HepG2 (cell line): ENCODE data around the gene ZBTB22. TPM values are rescaled to one million over a fixed set of nuclear protein-coding genes. Genes with fewer than 3 reads are reported as not detected.
"Not testable (repeated sequence)": the region's sequence is repeated elsewhere in the genome, so short reads cannot be mapped to it uniquely, and the experiment has no call there.

ENCODE experiments used
- ATAC-seq: fragments of 200-7000 bp; cut with Tn5 transposase; 3 replicates; pipeline ENCODE4 v1.9.1; 2020; ENCODE audit warnings: mild to moderate bottlenecking, moderate library complexity
- BruUV-seq: library from RNA; stranded (reverse); fragments of 400-500 nt; replicated peaks from 2 replicates; lab custom pipeline; 2021; lab: Mats Ljungman, UMichigan
- CTCF ChIA-PET: fragments of 300-600 bp; formaldehyde crosslinking; extraction: SDS; loops from one replicate; lab custom pipeline; 2021; ENCODE audit warnings: low total read pairs, inconsistent platforms, low intra/inter-chr PET ratio; lab: Yijun Ruan, JAX
- POLR2A ChIA-PET: fragments of 350-600 bp; sonication (Branson Sonifier 250); formaldehyde crosslinking; loops from one replicate; lab custom pipeline; 2020; ENCODE audit warnings: antibody characterized with exemption, inconsistent platforms; lab: Yijun Ruan, JAX
- DNase-seq: peaks from one replicate; pipeline ENCODE4 v3.0.0-alpha.2; 2015; ENCODE audit warnings: low spot score
- FAIRE-seq: peaks from 3 replicates; lab custom pipeline; 2011; peaks lifted over from hg19 to GRCh38; lab: Jason Lieb, UNC
- H2AFZ ChIP-seq: one replicate; pipeline ENCODE4 v1.6.1; 2011; ENCODE audit warnings: low read length, inconsistent platforms
- H3K27ac ChIP-seq: fragments of 300-600 bp; 3 replicates; pipeline ENCODE4 v1.8.0; 2011; ENCODE audit warnings: mixed run types, mild to moderate bottlenecking, mixed read lengths, low read length, inconsistent platforms; ENCODE audit not compliant: insufficient read depth; ENCODE audit errors: extremely low read length
- H3K27me3 ChIP-seq, 2 experiments: fragments of 200-600 bp in 1 of 2; 2 replicates in 1 of 2; 3 replicates in 1 of 2; pipeline versions ENCODE4 v1.6.0 to v1.8.0; 2011; ENCODE audit warnings: low read length in 2 of 2, mild to moderate bottlenecking in 2 of 2, moderate library complexity in 2 of 2, inconsistent platforms in 1 of 2; ENCODE audit not compliant: insufficient read depth in 2 of 2, control insufficient read depth in 1 of 2
- H3K36me3 ChIP-seq, 2 experiments: fragments of 200-600 bp in 1 of 2; replicated peaks in 1 of 2; 2 replicates in 1 of 2; 3 replicates in 1 of 2; pipeline versions ENCODE4 v1.5.1 to v1.8.0; 2011; ENCODE audit warnings: low read length in 2 of 2, inconsistent platforms in 1 of 2; ENCODE audit not compliant: insufficient read depth in 2 of 2, control insufficient read depth in 1 of 2
- H3K4me1 ChIP-seq: 2 replicates; pipeline ENCODE4 v1.5.1; 2012; ENCODE audit warnings: low read length, inconsistent platforms; ENCODE audit not compliant: insufficient read depth
- H3K4me2 ChIP-seq: 2 replicates; pipeline ENCODE4 v1.6.0; 2011; ENCODE audit warnings: low read depth, low read length, inconsistent platforms
- H3K4me3 ChIP-seq, 3 experiments: fragments of 200-600 bp in 1 of 3; sonication (generic), shearing (Covaris generic) in 1 of 3; replicated peaks in 1 of 3; 2 replicates each; pipeline ENCODE4 v1.5.1; 2011 to 2016; ENCODE audit warnings: low read length in 3 of 3, inconsistent platforms in 2 of 3, low read depth in 2 of 3, mild to moderate bottlenecking in 2 of 3, control low read depth in 1 of 3, mixed read lengths in 1 of 3; ENCODE audit not compliant: insufficient read depth in 1 of 3
- H3K79me2 ChIP-seq: one replicate; pipeline ENCODE4 v1.6.1; 2011; ENCODE audit warnings: low read length, inconsistent platforms; ENCODE audit not compliant: insufficient read depth
- H3K9ac ChIP-seq: 2 replicates; pipeline ENCODE4 v1.6.0; 2011; ENCODE audit warnings: mild to moderate bottlenecking, low read depth, low read length, inconsistent platforms; ENCODE audit not compliant: insufficient read depth
- H3K9me3 ChIP-seq: 2 replicates; pipeline ENCODE4 v1.5.1; 2012; ENCODE audit warnings: mild to moderate bottlenecking, low read length
- H4K20me1 ChIP-seq: 2 replicates; pipeline ENCODE4 v1.6.0; 2011; ENCODE audit warnings: inconsistent platforms, mild to moderate bottlenecking, low read length, moderate library complexity; ENCODE audit not compliant: insufficient read depth
- POLR2A ChIP-seq, 2 experiments: IDR thresholded peaks; 2 replicates each; pipeline ENCODE4 v1.6.1; 2011; ENCODE audit warnings: low read depth in 2 of 2, low read length in 2 of 2, mild to moderate bottlenecking in 1 of 2, moderate library complexity in 1 of 2; ENCODE audit not compliant: insufficient read depth in 1 of 2
- SP140L ChIP-seq: sonication (generic); formaldehyde crosslinking; IDR thresholded peaks from 2 replicates; pipeline ENCODE4 v1.4.0; 2020; ENCODE audit warnings: missing genetic modification reagents, borderline replicate concordance
- ZMYM2 ChIP-seq: sonication (generic); formaldehyde crosslinking; IDR thresholded peaks from 2 replicates; pipeline ENCODE4 v1.8.0; 2022; ENCODE audit warnings: mild to moderate bottlenecking, missing genetic modification reagents
- WGBS: methylation state at CpG from one replicate; pipeline ENCODE4 v1.1.6; 2017; ENCODE audit warnings: low lambda C conversion rate; 5-methylcytosine and 5-hydroxymethylcytosine counted together
- in situ Hi-C: cut with HindIII; loops from 2 replicates; pipeline ENCODE4 v1.10.0; 2017; ENCODE audit warnings: low pct_unique_long_range_greater_than_20kb; ENCODE audit not compliant: extremely low pct_ligation_motif_present
- intact Hi-C: fragments of 100-400 bp; cut with micrococcal nuclease; formaldehyde crosslinking; loops from one replicate; pipeline ENCODE4 v1.10.0; 2022; ENCODE audit not compliant: unreplicated experiment
- polyA plus RNA-seq, 8 experiments: library from polyadenylated mRNA; depleted of rRNA in 3 of 8; stranded (reverse) in 7 of 8; unstranded in 1 of 8; fragments of >200 nt; fragmentation: Illumina TruSeq in 4 of 8; extraction: Trizol in 4 of 8; gene quantifications; 2 replicates each; pipeline versions ENCODE4 v1.2.1 to v1.2.3, GENCODE V29; 2011 to 2016; ENCODE audit warnings: low read depth in 4 of 8, missing spikeins in 1 of 8, mixed read lengths in 1 of 8; ENCODE audit not compliant: insufficient read depth in 1 of 8
- total RNA-seq, 5 experiments: library from RNA; depleted of rRNA; stranded (reverse); fragments of >200 nt; fragmentation: Illumina TruSeq; extraction: Trizol; gene quantifications; 2 replicates each; pipeline ENCODE4 v1.2.3, GENCODE V29; 2016; ENCODE audit warnings: low read depth in 1 of 5
- TF ChIP-seq, protein P1 (sequence below): IDR thresholded peaks from 2 replicates; pipeline ENCODE4 v1.6.1; 2018; ENCODE audit warnings: missing genetic modification reagents, mild to moderate bottlenecking, missing compliant biosample characterization
- TF ChIP-seq, protein P2 (sequence below): sonication (generic); formaldehyde crosslinking; IDR thresholded peaks from 2 replicates; pipeline ENCODE4 v1.5.0; 2020; ENCODE audit warnings: missing genetic modification reagents
- TF ChIP-seq, protein P3 (sequence below): IDR thresholded peaks from 2 replicates; pipeline ENCODE4 v1.6.1; 2016; ENCODE audit warnings: low read depth, borderline replicate concordance

Gene ZBTB22
- total and polyA plus RNA-seq, 2 of the 13 experiments (the other 11 are each of a cell fraction or from before 2014, with no cell fraction given) = 8.0 to 10.6 TPM

DNA sequence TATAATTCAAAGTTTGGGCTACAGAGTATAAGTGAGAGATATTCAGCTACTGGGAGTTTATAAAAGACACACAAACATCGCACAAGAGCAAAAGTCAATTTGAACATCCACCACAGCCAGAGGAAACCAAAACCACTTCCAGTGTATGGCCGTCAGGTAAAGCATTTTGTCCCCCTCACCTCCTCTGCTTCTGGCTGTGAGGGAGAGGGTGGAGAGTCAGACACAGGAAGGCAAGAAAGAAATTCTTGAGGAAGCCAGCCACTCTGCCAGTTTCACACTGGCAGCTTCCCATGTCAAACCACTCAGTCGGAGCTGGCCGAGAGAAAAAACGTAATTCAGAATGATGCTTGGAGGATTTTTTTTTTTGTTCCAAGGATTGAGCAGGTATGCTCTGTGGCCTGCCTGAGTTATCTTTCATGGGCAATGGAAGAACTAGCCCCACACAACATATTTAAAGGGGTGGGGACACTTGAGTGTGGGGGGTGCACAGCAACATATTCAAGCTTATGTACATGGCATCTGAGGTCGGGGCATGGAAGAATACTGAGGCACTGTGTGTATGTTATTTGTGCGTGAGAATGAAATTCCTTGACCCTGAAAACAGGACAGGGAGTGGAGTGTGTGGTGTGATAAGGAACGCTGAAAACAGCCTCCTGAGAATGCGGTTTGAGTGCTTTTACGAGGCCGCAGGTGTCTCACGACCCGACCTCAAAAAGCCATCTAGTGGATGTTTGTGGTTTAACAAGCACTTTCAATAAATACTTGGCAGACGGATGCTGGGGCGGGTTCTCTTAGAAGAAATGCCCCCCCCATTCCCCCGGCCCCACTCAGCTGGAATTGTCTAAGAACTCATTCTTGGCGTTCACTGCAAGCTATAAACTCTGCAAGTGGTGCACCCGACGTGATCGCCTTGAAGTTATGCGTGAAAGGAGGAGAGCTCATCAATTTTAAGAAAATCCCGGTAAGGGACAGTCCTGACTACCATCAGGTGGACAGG lies 27.5 kb upstream of the ZBTB22 start (continued):
- no peak for TF ChIP-seq POLR2A (IDR thresholded peaks at IDR 0.05; ENCODE audit: insufficient read depth in 1 of 2, low read depth in 2 of 2, low read length in 2 of 2)
- TF ChIP-seq, protein P1, sequence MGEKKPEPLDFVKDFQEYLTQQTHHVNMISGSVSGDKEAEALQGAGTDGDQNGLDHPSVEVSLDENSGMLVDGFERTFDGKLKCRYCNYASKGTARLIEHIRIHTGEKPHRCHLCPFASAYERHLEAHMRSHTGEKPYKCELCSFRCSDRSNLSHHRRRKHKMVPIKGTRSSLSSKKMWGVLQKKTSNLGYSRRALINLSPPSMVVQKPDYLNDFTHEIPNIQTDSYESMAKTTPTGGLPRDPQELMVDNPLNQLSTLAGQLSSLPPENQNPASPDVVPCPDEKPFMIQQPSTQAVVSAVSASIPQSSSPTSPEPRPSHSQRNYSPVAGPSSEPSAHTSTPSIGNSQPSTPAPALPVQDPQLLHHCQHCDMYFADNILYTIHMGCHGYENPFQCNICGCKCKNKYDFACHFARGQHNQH (CRISPR knock-in tag) = no peak

DNA sequence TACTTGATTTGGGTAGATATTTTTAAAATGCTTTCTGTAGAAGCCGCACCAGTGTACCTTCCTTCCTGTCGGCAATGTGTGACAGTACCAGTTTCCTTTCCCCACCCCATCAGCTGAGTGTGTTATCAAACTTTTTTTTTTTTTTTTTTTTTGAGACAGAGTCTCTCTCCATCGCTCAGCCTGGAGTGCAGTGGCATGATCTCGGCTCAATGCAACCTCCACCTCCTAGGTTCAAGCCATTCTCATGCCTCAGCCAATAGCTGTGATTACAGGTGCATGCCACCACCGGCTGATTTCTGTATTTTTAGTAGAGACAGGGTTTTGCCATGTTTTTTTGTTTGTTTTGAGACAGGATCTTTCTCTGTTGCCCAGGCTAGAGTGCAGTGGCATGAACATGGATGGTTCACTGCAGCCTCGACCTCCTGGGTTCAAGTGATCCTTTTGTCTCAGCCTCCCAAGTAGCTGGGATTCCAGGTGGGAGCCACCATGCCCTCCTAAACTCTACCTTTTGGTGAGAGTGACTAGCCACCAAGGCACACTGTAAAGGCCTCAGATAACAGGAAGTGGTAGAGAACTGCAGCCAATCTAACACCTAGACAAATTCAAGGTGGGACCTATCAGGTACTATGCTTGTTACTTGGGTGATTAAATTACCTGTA lies 26.5 kb upstream of the ZBTB22 start:
- no peak overlapping the region for H3K9ac ChIP-seq
- ATAC-seq = no peak
- POLR2A ChIA-PET = interaction anchor here (1.2 to 2.1 kb wide), 2 partner anchors 26 to 95 kb away, joined by 4 read pairs; partner anchors contain the start of gene ZBTB22
- no peak overlapping the region for H2AFZ ChIP-seq
- H3K4me1 ChIP-seq = peaks cover 5% of the 10 kb centered on the region; the same call in 1 of the 2 replicates
- 30% methylated on average over 6 of the region's 6 CpGs for WGBS
- FAIRE-seq = no peak
- in situ Hi-C loops = no loop called here
- TF ChIP-seq, protein P2, sequence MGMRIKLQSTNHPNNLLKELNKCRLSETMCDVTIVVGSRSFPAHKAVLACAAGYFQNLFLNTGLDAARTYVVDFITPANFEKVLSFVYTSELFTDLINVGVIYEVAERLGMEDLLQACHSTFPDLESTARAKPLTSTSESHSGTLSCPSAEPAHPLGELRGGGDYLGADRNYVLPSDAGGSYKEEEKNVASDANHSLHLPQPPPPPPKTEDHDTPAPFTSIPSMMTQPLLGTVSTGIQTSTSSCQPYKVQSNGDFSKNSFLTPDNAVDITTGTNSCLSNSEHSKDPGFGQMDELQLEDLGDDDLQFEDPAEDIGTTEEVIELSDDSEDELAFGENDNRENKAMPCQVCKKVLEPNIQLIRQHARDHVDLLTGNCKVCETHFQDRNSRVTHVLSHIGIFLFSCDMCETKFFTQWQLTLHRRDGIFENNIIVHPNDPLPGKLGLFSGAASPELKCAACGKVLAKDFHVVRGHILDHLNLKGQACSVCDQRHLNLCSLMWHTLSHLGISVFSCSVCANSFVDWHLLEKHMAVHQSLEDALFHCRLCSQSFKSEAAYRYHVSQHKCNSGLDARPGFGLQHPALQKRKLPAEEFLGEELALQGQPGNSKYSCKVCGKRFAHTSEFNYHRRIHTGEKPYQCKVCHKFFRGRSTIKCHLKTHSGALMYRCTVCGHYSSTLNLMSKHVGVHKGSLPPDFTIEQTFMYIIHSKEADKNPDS = no peak
- no peak for TF ChIP-seq ZMYM2 (CRISPR knock-in tag)
- no peak for TF ChIP-seq SP140L (CRISPR knock-in tag)
- TF ChIP-seq, protein P3, sequence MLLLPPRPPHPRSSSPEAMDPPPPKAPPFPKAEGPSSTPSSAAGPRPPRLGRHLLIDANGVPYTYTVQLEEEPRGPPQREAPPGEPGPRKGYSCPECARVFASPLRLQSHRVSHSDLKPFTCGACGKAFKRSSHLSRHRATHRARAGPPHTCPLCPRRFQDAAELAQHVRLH = no peak
- TF ChIP-seq, all 625 proteins: peak for 0
- no TSS peak for BruUV-seq
- Histone ChIP-seq H3K4me2 (no peak overlapping the region), H3K27ac (no peak overlapping the region), H3K27me3 (peaks cover 0 to 34% of the 10 kb centered on the region in 2 experiments; a peak in 2 of 5 replicates), H3K9me3 (no peaks in the 10 kb centered on the region), H3K4me3 (no peak overlapping the region), H3K36me3 (no peaks in the 10 kb centered on the region), H4K20me1 (no peaks in the 10 kb centered on the region), H3K79me2 (no peaks in the 10 kb centered on the region)
- intact Hi-C loops = loop anchor here (1.0 kb wide), 1 partner anchor 32 kb away; no protein-coding TSS in a partner anchor
- DNase-seq = no peak
- CTCF ChIA-PET = interaction anchor here (1.1 to 3.7 kb wide), 2 partner anchors 64 to 65 kb away, joined by 4 to 37 read pairs; no protein-coding TSS in a partner anchor

DNA sequence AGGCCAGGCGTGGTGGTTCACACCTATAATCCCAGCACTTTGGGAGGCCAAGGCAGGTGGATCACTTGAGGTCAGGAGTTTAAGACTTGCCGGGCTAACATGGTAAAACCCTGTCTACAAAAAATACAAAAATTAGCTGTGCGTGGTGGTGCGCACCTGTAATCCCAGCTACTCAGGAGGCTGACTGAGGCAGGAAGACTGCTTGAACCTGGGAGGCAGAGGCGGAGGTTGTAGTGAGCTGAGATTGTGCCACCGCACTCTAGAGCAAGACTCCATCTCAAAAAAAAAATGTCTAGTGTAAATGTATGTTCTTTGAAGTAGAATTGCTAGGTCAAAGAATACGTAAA lies 26.0 kb upstream of the ZBTB22 start:
- H3K4me1 ChIP-seq, H3K36me3 ChIP-seq, H3K4me2 ChIP-seq, H3K9me3 ChIP-seq, intact Hi-C loops, DNase-seq, H2AFZ ChIP-seq, H3K79me2 ChIP-seq, H4K20me1 ChIP-seq, in situ Hi-C loops, H3K27ac ChIP-seq, FAIRE-seq, H3K4me3 ChIP-seq, BruUV-seq, H3K9ac ChIP-seq, ATAC-seq: not testable (repeated sequence)
- POLR2A ChIA-PET = interaction anchor here (2.1 kb wide), 1 partner anchor 26 kb away, joined by 4 read pairs; the partner anchor contains the start of gene ZBTB22
- 58% methylated on average over 7 of the region's 7 CpGs for WGBS
- CTCF ChIA-PET = interaction anchor here (1.1 kb wide), 1 partner anchor 64 kb away, joined by 4 read pairs; no protein-coding TSS in a partner anchor
- peaks cover 0 to 30% of the 10 kb centered on the region in 2 experiments; a peak in 2 of 5 replicates for H3K27me3 ChIP-seq
